Activated T-cell treated with anti-CD3 and anti-CD28 coated beads for 1 hour (primary cell): ENCODE data around the gene BDH2.

Experiments
- DNase-seq: peaks from one replicate; pipeline ENCODE4 v3.0.0-alpha.2; 2020; ENCODE audit warnings: low read depth

The BDH2 gene

DNA sequence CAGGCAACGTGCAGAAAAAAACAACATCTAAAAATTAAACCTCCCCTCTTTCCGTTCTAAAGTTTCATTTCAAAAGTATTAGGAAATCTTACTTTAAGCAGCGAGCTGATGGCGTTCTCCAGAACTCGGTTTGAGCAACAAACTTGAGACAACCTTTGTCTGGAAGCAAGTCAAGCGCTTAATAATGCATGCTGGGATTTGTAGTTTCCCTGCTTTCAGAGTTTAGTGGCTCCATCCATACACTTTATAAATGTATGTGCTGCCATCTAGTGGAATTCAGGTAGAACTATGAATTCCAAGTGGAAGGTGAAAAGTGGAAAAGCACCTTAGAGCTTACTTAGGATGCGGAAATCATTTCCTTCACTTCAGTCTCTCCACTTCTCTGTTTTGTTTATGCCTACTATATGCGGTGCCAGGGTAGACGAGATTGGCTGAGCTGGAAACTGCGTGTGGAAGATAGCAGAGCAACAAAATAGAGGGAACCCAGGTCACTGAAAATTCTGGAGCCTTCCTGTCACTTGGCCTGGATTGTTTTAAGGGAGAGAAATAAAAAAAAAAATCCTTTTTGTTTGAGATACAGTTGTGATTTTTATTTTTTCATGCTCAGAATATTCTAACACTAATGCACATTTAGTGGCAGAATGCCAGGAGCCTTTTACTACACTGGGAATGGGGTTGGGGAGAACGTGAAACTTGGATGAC, at the start of gene BDH2:
Gene BDH2 (minus strand): TSS at position 144 of the 702 bp plus-strand sequence. CDS start 3,580 bp downstream, outside the sequence.
- peak; percentile 9 for DNase-seq

DNA sequence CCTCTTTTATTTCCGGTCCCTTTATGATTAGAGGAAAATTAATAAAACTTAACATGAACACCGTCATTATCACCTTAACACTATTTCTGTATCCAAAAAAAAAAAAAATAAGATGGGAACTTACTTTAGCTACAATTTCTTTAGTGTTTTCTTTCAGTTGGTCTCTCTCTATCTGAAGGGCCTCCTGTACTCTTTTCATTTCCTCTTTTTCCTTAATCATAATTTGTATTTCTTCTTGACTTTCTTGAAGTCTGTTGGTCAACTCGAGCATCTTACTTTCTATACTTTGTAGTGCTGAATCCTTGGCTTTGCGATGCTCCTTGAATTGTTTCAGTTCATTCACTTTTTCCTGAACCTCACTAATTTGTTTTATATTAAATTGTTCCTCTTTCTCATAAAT, 45.3 kb upstream of the BDH2 start:
- no peak for DNase-seq

- no peak for DNase-seq
Observed at GRCh38 chr4:103137446-103137827, 37.8 kb upstream of the BDH2 start.

DNA sequence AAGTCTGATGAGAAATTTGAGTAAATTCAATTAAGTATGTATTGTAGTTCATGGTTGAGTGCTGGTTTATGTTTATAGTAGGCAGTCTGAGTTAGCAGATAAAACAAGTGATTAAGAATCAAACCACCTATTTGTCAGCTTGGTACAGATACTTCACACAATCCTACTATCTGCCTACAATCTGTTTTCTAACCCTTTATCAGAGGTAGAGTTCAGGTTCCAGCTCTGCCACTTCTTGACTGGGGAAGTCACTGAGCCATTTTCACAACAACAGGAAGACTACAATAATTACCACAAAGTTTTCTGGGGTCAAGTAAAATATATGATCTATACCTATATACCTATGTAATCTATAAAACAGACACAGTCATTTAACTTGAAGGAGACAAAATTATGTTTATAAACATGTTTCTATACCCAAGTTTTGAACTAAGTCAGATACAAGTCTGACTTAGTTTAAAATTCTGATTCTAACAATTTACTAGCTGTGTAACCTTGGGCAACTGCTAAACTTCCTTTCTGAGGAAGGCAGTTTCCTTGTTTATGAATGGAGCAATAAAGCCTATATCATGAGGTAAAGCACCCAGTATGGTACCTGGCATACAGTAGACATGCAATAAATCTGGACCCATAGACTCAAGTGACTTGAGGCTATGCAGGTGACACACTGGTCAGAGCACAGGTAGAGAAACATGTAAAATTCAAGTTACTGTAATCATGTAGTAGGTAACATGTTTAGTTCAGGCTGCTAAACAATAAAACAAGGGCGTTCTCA, 37.2 kb upstream of the BDH2 start:
- DNase-seq, result no peak

DNA sequence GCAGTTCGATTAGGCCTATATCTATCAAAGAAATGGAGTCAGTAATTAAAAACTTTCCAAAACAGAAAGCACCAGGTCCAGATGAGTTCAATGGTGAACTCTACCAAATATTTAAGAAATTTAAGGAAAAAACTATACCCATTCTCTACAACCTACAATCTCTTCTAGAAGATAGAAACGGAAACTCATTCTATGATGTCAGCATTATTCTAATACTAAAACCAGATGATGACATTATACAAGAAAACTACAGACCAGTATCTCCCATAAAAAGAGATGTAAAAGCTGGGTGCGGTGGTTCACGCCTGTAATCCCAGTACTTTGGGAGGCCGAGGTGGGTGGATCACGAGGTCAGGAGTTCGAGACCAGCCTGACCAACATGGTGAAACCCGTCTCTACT, 29.5 kb upstream of the BDH2 start:
- DNase-seq, result no peak

DNA sequence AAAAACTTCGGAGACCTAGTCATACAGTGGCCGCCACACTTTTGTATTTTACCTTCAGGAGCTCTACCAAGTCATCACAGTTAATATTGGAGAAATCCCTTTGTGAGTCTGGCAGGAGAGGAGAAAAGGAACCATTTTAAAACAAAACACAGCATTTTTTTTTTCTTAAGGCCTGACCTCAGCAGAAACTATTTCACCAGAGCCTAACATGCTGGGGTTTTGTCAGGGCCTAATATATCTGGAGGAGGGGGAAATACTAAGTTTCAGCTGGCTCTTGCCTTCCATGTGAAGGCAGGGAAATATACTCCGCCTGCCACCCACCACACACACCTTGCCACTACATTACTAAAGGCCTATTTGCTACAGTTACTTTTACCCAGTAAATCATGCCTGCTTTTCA, 26.5 kb upstream of the BDH2 start:
- DNase-seq, result no peak

GRCh38 chr4:103123114-103123513, 23.5 kb upstream of the BDH2 start:
- DNase-seq, result no peak

DNA sequence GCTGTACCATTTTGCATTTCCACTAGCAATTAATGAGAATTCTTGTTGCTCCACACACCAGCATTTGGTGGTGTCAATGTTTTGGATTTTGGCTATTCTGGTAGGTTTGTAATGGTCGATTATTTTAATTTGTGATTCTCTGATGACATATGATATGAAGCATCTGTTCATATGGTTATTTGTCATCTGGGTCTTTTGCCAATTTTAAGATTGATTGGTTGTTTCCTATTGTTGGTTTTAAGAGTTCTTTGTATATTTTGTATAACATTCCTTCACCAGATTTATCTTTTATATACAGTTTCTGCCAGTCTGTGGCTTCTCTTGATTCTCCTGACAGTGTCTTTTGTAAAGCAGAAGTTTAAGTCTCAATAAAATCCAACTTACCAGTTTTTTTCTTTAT, 18.5 kb upstream of the BDH2 start:
- no peak for DNase-seq

GRCh38 chr4:103111598-103111997, 12.0 kb upstream of the BDH2 start:
- DNase-seq, result no peak

DNA sequence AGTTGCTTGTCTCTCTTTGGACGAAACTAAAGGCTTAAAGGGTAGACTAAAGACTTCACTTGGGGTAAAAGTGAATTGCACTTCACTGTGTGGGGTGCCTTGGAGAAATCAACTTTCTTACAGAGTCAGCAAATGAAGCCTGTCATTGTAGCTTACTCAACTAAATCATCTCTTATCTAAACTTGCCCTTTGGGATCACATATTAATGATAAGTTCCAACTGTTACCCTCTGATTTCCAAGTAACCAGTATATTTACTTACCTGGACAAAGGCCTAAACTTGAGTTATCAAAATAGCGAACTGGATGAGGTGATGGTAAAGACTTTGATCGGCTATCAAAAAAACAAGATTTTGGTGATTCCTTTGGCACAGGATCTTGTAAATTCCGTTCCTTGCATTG, 8.9 kb upstream of the BDH2 start:
- no peak for DNase-seq

DNA sequence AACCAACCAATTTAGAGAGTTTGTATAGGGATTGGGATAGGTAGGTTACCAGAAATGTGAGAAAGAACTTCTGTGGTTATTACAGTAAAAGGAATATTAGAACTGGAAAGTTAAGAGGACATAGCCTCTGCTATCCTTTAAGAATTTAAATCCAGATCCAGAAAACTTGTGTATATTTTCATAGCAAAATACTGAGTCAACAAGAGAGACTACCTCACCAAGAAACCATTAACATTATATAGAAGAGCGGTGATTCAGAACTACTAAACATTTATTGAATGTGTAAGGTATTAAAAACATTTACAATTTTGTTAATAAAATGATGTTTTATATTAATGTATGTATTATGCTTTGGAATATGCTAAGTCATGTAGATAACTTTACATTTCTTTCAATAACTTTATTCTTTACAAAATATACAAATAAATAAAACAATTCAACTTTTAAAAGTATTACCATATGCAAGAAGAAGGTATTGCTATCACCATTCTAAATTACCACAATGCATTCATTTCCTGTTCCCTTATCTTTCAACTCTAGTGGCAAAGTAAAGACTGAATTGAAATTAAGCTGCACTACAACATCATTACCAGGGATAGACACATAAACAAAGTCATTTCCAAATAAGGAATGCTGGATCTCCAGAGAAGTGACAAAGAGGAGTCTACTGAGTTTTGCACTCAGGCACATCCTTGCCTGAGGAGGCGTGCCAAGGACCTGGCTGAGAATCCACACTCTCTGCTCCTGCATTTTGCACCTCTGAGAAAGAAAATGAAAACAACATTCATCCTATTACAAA, 6.1 kb upstream of the BDH2 start:
- DNase-seq, result no peak

GRCh38 chr4:103104886-103105285, 5.3 kb upstream of the BDH2 start:
- no peak for DNase-seq

DNA sequence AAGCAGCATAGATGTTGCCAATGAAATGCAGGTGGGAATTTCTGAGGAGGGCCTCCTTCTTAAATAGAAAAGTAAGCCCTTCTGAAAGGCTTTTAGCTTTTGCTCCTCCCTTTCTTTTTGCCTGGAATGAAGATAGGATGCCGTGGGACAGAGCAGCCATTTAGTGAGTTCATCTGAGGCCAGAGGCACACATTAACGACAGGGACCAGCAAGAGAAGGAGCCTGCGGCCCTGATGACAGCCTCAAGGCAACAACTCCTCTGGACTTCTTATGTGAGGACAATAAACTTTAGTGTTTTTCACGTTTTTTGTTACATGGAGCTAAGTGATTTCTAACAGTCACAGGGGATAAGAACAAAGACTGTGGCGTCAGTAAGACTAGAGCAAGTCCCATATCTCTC, 1.1 kb upstream of the BDH2 start:
- no peak for DNase-seq

- no peak for DNase-seq
Observed at GRCh38 chr4:103098756-103099440, 736 bp downstream of the BDH2 start.

DNA sequence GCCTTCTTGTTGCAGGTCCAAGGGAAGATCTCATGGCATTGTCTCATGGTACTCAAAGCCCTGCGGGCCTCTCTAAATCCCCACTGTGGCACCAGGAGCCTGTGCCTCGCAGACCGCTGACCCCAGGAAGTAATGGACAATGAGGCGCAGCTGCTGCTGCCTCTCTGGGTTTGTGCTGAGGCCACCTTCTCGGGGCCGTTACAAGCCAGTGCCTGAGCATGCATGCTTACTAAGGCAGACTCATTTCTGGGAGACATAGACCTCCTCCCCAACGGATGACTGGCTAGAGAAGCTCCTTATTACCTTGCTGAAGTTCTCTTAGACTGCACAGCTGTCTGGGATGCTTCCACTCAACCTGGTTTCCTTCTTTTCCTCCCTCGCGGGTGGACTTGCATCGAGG, 1.3 kb downstream of the BDH2 start:
- DNase-seq, result no peak

DNA sequence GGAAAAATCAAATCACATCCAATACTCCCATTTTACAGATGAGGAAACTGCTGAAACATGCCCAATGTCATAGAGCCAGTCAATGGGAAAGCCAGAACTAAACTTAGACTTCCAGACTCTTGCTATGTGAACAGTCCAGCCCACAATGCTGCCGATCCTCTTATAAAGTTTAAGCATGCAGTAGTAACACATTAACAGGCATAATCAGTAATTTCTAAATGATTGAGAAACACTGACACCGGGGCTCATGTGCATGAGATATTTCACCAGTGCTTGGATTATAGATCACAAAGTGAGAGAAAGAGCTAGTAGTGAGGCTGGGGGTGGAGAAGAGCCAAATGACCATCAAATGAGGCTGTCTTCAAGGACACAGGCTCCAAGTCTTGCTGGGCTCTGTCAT, 2.5 kb downstream of the BDH2 start:
- no peak for DNase-seq

DNA sequence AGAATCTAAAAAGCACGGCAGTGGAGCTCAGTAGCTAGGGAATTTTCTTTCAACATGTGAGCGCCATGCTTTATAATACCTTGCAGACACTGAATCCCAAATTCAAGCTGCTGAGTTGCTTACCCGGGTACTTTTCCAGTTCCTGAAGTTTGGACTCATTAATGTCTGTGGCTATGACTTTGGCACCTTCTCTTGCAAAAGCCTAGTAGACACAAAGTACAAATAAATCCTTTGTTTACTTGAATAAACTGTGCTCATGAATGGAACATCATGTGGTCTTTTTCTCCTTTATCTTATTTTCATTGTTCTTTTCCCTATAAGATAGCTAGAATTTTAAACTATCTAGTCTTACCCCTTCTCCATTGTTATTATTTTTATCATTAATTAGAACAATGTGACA, 4.6 kb downstream of the BDH2 start:
- no peak for DNase-seq

GRCh38 chr4:103092245-103092644, 7.4 kb downstream of the BDH2 start:
- DNase-seq, result no peak

DNA sequence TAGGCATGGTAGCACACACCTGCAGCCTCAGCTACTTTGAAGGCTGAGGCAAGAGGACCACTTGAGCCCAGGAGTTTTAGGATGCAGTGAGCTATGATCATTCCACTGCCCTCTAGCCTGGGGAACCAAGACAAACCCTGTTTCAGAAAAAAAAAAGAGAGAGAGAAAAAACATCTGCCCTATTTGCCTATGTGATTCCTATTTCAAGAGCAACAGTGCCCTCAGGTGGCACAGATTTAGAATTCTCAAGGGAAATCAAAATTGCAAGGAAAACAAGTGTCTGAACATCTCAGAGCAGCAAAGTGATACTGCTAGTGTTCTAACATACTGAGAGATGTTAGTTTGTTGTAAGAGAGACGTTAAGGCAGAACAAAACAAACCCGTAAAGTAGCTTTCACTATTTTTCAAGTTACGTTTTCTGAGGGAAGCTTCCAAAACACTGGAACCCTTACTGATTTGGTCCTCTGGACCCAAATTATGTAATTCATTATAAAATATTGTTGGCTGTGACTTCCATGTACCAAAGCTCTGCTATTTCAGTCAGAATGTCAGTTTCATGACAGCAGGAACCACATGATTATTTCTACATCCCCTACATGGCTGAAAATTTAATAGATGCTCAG, 7.9 kb downstream of the BDH2 start:
- peak; percentile 8 for DNase-seq

- no peak for DNase-seq
Observed at GRCh38 chr4:103089481-103089880, 10.2 kb downstream of the BDH2 start.

DNA sequence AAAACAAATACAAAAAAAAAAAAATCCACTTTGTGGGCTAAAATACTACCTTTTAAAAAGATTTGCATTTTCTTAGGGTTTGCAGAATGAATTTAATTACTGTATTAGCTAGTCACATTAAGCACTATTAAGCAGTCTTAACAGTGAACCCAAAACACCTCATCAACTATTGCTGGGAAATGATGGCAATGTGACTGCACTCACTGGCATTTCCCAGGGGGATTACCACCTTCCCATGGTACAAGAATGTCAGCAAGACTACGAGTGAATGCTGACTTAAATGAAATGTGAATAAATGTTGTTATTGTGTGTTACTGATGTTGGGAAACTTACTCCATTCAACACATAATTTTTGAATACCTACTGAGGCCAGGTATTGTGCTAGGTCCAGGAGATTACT, 13.1 kb downstream of the BDH2 start:
- DNase-seq, result no peak
